NCI-H446 (cell line): Measurements from ENCODE around the gene KCNQ1.

Experiments used
- DNase-seq, 2 experiments: peaks; one replicate each; lab custom pipeline; 2025; lab: John Stamatoyannopoulos, UW

KCNQ1 gene

GRCh38 chr11:2565447-2566222 lies 120.8 kb downstream of the KCNQ1 start:
- DNase-seq = no peak

- no peak for DNase-seq
Observed at GRCh38 chr11:2566223-2567025, 121.6 kb downstream of the KCNQ1 start.

DNA sequence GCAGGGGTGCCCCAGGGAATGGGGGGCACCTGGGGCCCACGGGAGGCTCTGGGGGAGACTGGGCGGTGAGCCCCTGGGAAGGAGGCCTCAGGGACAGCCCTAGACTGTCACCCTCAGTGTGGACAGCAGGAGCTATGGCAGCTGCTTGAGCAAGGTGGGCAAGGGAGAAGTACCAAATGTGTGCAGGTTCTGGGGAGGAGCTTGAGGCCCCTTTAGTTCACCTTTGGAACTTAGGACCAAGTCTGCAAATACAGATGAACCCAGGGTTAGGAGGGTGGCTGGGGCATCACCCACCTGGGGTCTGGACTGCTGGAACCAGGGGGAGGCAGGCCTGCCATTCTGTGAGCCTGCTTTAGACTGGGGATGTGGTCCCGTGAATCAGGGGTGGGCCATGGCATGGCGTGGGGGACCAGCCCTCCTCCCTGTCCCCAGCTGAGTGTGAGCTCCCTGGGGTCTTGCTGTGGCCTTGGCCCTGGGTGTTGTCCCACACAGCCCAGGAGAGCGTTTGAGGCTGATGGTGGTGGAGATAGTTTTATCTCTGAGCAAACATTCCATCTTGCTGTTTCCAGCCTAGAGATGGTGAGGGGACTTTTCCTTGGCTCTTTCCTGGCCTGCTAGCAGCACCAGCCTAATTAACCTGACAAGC lies 122.3 kb downstream of the KCNQ1 start:
- DNase-seq = no peak

GRCh38 chr11:2569321-2569721 lies 124.5 kb downstream of the KCNQ1 start:
- no peak for DNase-seq

- no peak for DNase-seq
Observed at GRCh38 chr11:2569731-2570210, 125.0 kb downstream of the KCNQ1 start.

GRCh38 chr11:2570211-2570811 lies 125.5 kb downstream of the KCNQ1 start:
- no peak for DNase-seq

- no peak for DNase-seq
Observed at GRCh38 chr11:2570841-2571597, 126.2 kb downstream of the KCNQ1 start.

GRCh38 chr11:2571598-2572281 lies 126.9 kb downstream of the KCNQ1 start:
- DNase-seq = no peak

DNA sequence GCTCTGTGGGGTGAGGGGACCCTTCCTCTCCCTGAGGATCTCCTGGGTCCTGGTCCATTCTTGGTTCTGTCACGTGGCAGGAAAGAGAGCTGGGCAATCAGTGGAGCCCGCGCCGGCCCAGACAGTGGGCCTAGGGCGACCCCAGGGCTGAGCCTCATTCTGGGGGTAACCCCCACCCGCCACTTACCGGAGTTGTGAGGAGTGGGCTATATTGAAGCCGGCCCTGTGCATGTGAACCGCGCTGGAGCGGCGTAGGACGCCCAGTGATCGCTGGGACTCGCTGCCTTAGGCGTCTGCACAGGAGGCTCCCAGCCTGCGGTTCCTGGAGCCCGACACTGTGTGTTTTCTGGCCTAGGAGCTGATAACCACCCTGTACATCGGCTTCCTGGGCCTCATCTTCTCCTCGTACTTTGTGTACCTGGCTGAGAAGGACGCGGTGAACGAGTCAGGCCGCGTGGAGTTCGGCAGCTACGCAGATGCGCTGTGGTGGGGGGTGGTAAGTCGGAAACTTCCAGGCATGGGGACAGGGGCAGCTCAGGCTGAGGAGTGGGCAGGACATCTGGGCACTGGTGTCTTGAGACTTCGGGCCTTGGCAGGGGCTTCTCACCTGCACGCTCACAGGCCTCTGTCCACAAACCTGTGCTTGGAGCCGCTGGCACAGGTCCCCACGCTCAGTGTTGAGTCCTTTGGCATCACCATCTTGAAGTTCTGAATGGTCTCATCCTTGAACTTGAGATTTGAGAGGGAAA lies 127.9 kb downstream of the KCNQ1 start:
- no peak for DNase-seq

GRCh38 chr11:2573240-2574042 lies 128.6 kb downstream of the KCNQ1 start:
- DNase-seq = no peak

- no peak for DNase-seq
Observed at GRCh38 chr11:2574043-2574552, 129.3 kb downstream of the KCNQ1 start.

DNA sequence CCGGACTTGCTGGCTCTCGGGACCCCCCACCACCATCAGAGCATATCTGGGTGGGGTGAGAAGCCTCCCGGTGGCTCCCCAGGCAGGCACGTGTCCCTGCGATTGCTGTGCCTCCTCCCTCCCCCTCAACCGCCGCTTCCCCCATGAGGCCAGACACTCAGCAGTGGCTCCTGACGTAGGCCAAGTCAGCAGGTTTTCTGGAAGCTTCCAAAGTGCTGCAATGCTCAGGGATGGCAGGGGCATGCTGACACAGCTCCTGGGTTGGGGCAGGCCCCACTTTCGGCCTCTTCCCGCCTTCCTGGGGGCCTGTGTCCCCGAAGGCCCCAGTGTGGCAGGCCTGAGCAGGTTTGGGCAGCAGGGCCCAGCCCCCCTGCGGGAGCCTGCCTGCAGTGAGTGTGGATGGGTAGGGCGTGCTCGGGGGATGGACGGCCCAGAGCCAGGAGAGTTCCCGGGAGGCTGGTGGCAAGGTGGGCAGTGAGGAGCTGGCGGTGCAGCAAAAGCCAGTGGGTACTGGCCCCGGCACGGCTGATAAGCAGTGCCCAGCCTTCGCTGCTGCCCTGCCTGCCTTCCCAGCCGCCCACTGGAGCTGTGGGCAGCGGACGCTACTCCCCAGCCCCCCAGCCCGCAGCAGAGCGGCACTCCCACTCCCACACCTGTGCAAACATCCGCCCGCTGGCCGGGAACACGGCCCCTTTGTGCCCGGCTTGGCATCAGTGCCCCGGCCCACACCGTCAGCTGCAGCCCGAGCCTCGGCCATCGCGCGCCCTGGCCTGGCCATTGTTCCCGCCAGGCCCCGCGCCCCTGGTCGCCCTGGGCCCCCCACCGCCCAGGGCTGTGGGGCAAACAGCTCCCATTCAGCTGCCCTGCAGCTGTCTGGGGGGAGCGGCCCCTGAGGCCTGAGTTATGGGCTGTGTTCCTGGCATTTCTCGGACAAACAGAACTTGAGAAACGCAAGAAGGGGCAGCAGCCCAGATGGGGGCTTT lies 130.0 kb downstream of the KCNQ1 start:
- DNase-seq = no peak

GRCh38 chr11:2575591-2576051 lies 130.8 kb downstream of the KCNQ1 start:
- DNase-seq = no peak

GRCh38 chr11:2576111-2576510 lies 131.3 kb downstream of the KCNQ1 start:
- DNase-seq = no peak

GRCh38 chr11:2576549-2576948 lies 131.7 kb downstream of the KCNQ1 start:
- DNase-seq = no peak

- no peak for DNase-seq
Observed at GRCh38 chr11:2577031-2577990, 132.5 kb downstream of the KCNQ1 start.
